Measurements from ENCODE around the gene UBIAD1.

The UBIAD1 gene

DNA sequence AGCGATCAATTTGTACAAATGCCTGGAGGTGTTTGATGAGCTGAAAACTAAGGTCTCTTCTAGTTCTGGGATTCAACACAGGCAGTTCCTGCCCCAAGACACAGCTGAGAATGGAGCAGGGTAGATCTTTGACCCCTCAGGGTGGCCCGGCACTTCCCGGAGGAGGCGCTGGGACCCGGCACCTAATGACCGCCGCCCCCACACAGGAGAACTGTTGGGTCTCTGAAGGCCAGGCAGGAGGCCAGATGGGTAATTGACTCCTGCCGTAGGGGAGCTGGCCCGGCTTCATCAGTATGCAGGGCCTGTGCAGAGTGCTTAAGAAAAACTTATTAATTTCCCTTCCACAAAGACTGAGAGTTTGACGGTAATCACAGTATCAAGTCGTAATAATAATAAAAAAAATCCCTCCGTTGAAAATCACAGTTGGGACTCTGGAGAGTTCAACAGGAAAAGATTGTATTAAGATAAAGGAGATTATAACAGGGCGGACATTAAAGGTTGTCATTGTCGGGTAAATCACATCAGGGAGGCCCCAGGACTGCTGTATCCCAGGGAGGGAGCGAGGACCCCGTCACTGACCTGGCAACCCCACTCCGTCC lies 51.7 kb downstream of the UBIAD1 start:
- no peak overlapping the region for H3K9ac ChIP-seq (ENCODE audit: low read length)
- H3K27ac ChIP-seq (ENCODE audit: low read length), result no peak overlapping the region
- H3K9me3 ChIP-seq (ENCODE audit: insufficient read depth, low read length), result no peaks in the 10 kb centered on the region
- no peaks in the 10 kb centered on the region for H3K79me2 ChIP-seq (ENCODE audit: low read length)
- no peak overlapping the region for H2AFZ ChIP-seq (ENCODE audit: low read depth, low read length)
- H3K4me1 ChIP-seq (ENCODE audit: low read length), result no peaks in the 10 kb centered on the region
- no peak overlapping the region for H3K4me2 ChIP-seq (ENCODE audit: low read length)
- H3K36me3 ChIP-seq (replicated peaks; ENCODE audit: low read depth, low read length), result no peaks in the 10 kb centered on the region
- no peak overlapping the region for H3K4me3 ChIP-seq (ENCODE audit: low read length)
- H4K20me1 ChIP-seq (ENCODE audit: insufficient read depth, low read length), result no peaks in the 10 kb centered on the region
- H3K27me3 ChIP-seq (ENCODE audit: low read depth, low read length), result no peaks in the 10 kb centered on the region
- no peak for TF ChIP-seq EZH2phosphoT487 (IDR thresholded peaks at IDR 0.05; ENCODE audit: low read depth)
- TF ChIP-seq, protein P1, sequence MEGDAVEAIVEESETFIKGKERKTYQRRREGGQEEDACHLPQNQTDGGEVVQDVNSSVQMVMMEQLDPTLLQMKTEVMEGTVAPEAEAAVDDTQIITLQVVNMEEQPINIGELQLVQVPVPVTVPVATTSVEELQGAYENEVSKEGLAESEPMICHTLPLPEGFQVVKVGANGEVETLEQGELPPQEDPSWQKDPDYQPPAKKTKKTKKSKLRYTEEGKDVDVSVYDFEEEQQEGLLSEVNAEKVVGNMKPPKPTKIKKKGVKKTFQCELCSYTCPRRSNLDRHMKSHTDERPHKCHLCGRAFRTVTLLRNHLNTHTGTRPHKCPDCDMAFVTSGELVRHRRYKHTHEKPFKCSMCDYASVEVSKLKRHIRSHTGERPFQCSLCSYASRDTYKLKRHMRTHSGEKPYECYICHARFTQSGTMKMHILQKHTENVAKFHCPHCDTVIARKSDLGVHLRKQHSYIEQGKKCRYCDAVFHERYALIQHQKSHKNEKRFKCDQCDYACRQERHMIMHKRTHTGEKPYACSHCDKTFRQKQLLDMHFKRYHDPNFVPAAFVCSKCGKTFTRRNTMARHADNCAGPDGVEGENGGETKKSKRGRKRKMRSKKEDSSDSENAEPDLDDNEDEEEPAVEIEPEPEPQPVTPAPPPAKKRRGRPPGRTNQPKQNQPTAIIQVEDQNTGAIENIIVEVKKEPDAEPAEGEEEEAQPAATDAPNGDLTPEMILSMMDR (IDR thresholded peaks at IDR 0.05; ENCODE audit: low read depth, low read length), result no peak

DNA sequence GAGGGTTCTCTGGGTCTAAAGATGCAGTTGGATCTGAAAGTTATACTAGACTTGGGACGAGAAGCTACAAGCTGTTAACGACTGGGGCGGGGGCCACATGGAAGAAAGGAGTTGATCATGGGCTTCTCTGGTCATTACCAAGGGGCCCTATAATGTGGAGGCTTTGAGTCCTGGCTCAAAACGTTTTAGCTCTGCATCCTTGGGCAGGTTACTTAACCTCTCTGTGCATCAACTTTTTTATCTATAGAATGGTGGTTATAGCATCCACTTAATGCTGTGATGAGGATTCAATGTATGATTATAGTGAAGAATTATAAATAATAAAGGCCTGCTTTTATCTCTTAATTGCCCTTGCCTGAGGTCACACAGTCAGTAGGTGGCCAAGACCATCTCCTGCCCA lies 53.1 kb downstream of the UBIAD1 start:
- no peak overlapping the region for H3K9ac ChIP-seq (ENCODE audit: low read length)

DNA sequence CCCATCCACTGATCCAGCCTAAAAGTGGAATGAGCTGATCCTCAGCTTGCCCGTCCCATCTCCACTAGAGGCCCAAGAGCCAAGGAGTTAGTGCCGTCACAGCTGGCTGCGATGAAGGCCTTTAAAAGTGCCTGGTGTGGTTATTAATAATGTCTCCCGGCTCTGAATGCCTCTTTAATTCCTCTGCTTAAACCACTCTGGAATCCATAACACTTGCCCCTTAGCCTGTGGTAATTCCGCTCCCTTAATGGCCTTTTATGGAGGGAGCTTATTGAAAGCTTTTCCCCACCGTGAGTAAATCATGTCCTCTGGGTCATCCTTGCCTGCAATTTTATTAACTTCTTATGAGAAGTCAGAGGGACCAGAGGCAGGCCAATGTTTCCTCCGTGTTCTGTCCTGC lies 55.4 kb downstream of the UBIAD1 start:
- H3K79me2 ChIP-seq (ENCODE audit: low read length), result no peaks in the 10 kb centered on the region
- no peaks in the 10 kb centered on the region for H3K36me3 ChIP-seq (replicated peaks; ENCODE audit: low read depth, low read length)
- H3K27me3 ChIP-seq (ENCODE audit: low read depth, low read length), result 0 out of 2 replicates have a peak, but pooled peaks cover 5% of the 10 kb centered on the region
- no peak overlapping the region for H3K9ac ChIP-seq (ENCODE audit: low read length)
- H3K4me1 ChIP-seq (ENCODE audit: low read length), result no peaks in the 10 kb centered on the region
- H2AFZ ChIP-seq (ENCODE audit: low read depth, low read length), result no peak overlapping the region
- no peak overlapping the region for H3K4me3 ChIP-seq (ENCODE audit: low read length)
- no peaks in the 10 kb centered on the region for H3K9me3 ChIP-seq (ENCODE audit: insufficient read depth, low read length)
- no peak overlapping the region for H3K4me2 ChIP-seq (ENCODE audit: low read length)
- TF ChIP-seq, protein P1 (IDR thresholded peaks at IDR 0.05; ENCODE audit: low read depth, low read length), result no peak
- TF ChIP-seq EZH2phosphoT487 (IDR thresholded peaks at IDR 0.05; ENCODE audit: low read depth), result no peak
- no peaks in the 10 kb centered on the region for H4K20me1 ChIP-seq (ENCODE audit: insufficient read depth, low read length)
- H3K27ac ChIP-seq (ENCODE audit: low read length), result no peak overlapping the region

More for the DNA sequence above, 53.1 kb downstream of the UBIAD1 start:
- H3K4me1 ChIP-seq (ENCODE audit: low read length), result no peaks in the 10 kb centered on the region
- no peaks in the 10 kb centered on the region for H3K9me3 ChIP-seq (ENCODE audit: insufficient read depth, low read length)
- H3K79me2 ChIP-seq (ENCODE audit: low read length), result no peaks in the 10 kb centered on the region
- no peak overlapping the region for H3K27ac ChIP-seq (ENCODE audit: low read length)
- no peak for TF ChIP-seq EZH2phosphoT487 (IDR thresholded peaks at IDR 0.05; ENCODE audit: low read depth)
- TF ChIP-seq, protein P1 (IDR thresholded peaks at IDR 0.05; ENCODE audit: low read depth, low read length), result no peak
- no peak overlapping the region for H2AFZ ChIP-seq (ENCODE audit: low read depth, low read length)
- H3K36me3 ChIP-seq (replicated peaks; ENCODE audit: low read depth, low read length), result no peaks in the 10 kb centered on the region
- 0 out of 2 replicates have a peak, but pooled peaks cover under 1% of the 10 kb centered on the region for H3K27me3 ChIP-seq (ENCODE audit: low read depth, low read length)
- H3K4me2 ChIP-seq (ENCODE audit: low read length), result no peak overlapping the region
- no peaks in the 10 kb centered on the region for H4K20me1 ChIP-seq (ENCODE audit: insufficient read depth, low read length)
- H3K4me3 ChIP-seq (ENCODE audit: low read length), result no peak overlapping the region

DNA sequence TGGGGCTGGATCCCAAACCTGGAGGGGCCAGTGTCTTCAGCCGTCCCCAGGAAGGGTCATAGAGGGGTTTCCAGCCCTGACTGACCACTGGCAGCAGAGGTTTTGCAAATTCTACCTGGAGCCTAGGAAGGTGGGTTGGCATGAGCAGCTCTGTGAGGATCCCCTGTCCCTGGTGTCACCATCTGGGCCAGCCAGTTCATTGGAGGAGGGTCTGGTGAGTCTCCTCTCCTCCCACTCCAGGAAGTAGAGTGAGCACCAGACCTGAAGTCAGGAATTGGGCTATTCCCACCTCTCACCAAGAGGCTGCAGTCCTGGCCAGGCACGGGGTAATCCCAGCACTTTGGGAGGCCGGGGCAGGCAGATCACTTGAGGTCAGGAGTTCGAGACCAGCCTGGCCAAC lies 57.4 kb downstream of the UBIAD1 start:
- H3K9me3 ChIP-seq (ENCODE audit: insufficient read depth, low read length), result no peaks in the 10 kb centered on the region
- H4K20me1 ChIP-seq (ENCODE audit: insufficient read depth, low read length), result no peaks in the 10 kb centered on the region
- no peaks in the 10 kb centered on the region for H3K36me3 ChIP-seq (replicated peaks; ENCODE audit: low read depth, low read length)
- H3K4me1 ChIP-seq (ENCODE audit: low read length), result peaks cover 9% of the 10 kb centered on the region
- TF ChIP-seq, protein P1 (IDR thresholded peaks at IDR 0.05; ENCODE audit: low read depth, low read length), result no peak
- no peak for TF ChIP-seq EZH2phosphoT487 (IDR thresholded peaks at IDR 0.05; ENCODE audit: low read depth)
- H3K27ac ChIP-seq (ENCODE audit: low read length), result no peak overlapping the region
- H3K4me2 ChIP-seq (ENCODE audit: low read length), result no peak overlapping the region
- no peak overlapping the region for H3K9ac ChIP-seq (ENCODE audit: low read length)
- no peaks in the 10 kb centered on the region for H3K79me2 ChIP-seq (ENCODE audit: low read length)
- H3K27me3 ChIP-seq (ENCODE audit: low read depth, low read length), result 0 out of 2 replicates have a peak, but pooled peaks cover 5% of the 10 kb centered on the region
- H2AFZ ChIP-seq (ENCODE audit: low read depth, low read length), result no peak overlapping the region
- no peak overlapping the region for H3K4me3 ChIP-seq (ENCODE audit: low read length)

Measured in OCI-LY3 (cell line).